HG03342 (cell line): Measurements from ENCODE around the gene IQGAP2.
"Not testable (repeated sequence)": the region's sequence is repeated elsewhere in the genome, so short reads cannot be mapped to it uniquely, and the experiment has no call there.

Experiments
- ATAC-seq: cut with Tn5 transposase; IDR thresholded peaks from one replicate; pipeline ENCODE4 v1.9.1; 2021; ENCODE audit warnings: mild to moderate bottlenecking, moderate library complexity; ENCODE audit not compliant: unreplicated experiment

IQGAP2 gene

GRCh38 chr5:76595755-76596481 is 192.8 kb downstream of the IQGAP2 start:
- no peak for ATAC-seq

- no peak for ATAC-seq
Observed at GRCh38 chr5:76598531-76598930, 195.4 kb downstream of the IQGAP2 start.

DNA sequence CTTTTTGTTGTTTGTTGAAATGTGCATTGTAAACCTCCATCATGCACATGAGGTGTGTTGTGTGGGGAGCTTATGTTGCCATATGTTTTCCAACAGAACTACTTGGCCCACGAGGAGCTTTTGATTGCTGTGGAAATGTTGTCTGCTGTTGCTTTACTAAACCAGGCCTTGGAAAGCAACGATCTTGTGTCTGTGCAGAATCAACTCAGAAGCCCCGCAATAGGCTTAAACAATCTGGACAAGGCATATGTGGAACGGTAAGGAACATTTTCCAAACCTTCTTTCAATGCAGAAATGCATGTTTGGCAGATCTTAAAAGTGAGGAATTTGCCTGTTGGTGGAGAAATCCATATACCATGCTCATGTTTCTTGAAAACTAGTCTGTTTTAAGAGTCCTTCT is 197.6 kb downstream of the IQGAP2 start:
- no peak for ATAC-seq

GRCh38 chr5:76601470-76601869 is 198.4 kb downstream of the IQGAP2 start:
- no peak for ATAC-seq

GRCh38 chr5:76602094-76602726 is 199.1 kb downstream of the IQGAP2 start:
- no peak for ATAC-seq

DNA sequence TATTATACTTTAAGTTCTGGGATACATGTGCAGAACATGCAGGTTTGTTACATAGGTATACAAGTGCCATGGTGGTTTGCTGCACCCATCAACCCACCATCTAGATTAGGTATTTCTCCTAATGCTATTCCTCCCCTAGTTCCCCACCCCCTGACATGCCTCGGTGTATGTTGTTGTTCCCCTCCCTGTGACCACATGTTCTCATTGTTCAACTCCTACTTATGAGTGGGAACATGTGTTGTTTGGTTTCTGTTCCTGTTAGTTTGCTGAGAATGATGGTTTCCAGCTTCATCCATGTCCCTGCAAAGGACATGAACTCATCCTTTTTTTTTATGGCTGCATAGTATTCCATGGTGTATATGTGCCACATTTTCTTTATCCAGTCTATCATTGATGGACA is 200.9 kb downstream of the IQGAP2 start:
- not testable (repeated sequence) for ATAC-seq

- ATAC-seq: no peak
Observed at GRCh38 chr5:76604838-76605237, 201.8 kb downstream of the IQGAP2 start.

GRCh38 chr5:76606701-76607100 is 203.6 kb downstream of the IQGAP2 start:
- no peak for ATAC-seq

- no peak for ATAC-seq
Observed at GRCh38 chr5:76607353-76607871, 204.3 kb downstream of the IQGAP2 start.

DNA sequence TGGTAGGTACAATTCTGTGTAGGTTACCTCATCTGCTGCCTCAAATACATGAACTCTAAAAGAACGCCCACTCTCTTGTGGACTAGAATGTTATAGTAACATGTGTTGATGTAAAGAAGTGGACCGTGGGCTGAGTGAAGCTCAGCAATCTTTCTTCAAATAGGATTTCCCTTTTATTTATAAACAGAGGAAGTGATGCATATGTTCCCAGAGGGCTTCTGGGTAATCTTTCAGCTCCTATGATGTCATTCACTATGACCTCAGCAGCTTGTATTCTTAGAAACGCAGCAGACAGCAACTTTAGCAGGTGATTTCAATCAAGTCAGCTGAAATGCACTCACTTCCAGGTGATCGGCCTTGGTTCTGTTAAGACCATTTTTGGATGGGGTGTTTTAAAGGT is 205.7 kb downstream of the IQGAP2 start:
- no peak for ATAC-seq

DNA sequence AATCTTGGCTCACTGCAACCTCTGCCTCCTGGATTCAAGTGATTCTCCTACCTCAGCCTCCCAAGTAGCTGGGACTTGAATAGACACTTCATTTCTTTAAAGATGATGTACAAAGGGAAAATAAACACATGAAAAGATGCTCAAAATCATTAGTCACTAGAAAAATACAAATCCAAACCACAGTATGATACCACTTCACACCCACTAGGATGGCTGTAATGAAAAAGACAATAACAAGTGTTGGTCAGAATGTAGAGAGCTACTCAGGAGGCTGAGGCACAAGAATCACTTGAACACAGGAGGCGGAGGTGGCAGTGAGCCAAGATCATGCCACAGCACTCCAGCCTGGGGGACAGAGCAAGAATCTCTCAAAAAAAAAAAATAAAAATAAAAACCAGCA is 207.1 kb downstream of the IQGAP2 start:
- no peak for ATAC-seq

- ATAC-seq: no peak
Observed at GRCh38 chr5:76612942-76613341, 209.9 kb downstream of the IQGAP2 start.

- ATAC-seq: no peak
Observed at GRCh38 chr5:76615759-76616158, 212.7 kb downstream of the IQGAP2 start.

- no peak for ATAC-seq
Observed at GRCh38 chr5:76616206-76616605, 213.1 kb downstream of the IQGAP2 start.

DNA sequence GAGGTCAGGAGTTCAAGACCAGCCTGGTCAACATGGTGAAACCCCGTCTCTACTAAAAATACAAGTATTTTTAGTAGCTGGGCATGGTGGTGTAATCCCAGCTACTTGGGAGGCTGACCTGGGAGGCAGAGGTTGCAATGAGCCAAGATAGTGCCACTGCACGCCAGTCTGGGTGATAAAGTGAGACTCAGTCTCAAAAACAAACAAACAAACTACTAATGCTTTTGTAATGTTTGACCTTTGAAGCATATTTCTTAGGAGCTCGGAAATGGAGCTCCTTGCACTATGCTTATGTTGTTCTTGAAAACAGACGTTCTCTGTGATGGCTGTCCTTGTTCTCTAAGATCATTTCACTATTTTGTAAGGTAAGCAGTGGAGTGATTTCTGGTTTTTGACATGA is 214.1 kb downstream of the IQGAP2 start:
- no peak for ATAC-seq

GRCh38 chr5:76617675-76618074 is 214.6 kb downstream of the IQGAP2 start:
- no peak for ATAC-seq

DNA sequence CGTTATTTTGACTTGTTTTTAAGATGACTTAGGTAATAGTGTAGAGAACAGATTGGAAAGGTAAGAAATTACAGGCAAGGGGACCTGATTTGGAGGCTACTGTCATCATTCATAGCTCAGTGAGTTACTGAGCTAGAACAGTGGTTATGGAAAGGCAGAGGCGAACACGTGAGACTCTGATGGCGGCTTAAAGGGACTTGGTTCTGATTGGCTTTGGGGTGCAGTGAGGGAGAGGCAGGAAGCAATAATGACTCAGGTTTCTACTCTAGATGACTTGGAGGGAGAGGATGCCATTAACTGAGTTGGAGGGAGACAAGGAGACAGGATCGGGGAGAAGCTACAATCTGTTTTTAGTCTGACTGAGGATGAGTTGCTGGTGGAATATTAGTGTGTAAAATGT is 217.1 kb downstream of the IQGAP2 start:
- no peak for ATAC-seq

- ATAC-seq: no peak
Observed at GRCh38 chr5:76622076-76622475, 219.0 kb downstream of the IQGAP2 start.

- ATAC-seq: no peak
Observed at GRCh38 chr5:76622973-76623596, 220.0 kb downstream of the IQGAP2 start, which contains the start of gene F2RL2. TSS of gene F2RL2 (minus strand) at chr5:76623403. CDS start at chr5:76623230, 173 bp downstream.

GRCh38 chr5:76625087-76625815 is 222.2 kb downstream of the IQGAP2 start:
- no peak for ATAC-seq

GRCh38 chr5:76626738-76627137 is 223.7 kb downstream of the IQGAP2 start:
- no peak for ATAC-seq
